KMS-11 (cell line): ENCODE data around the gene PLA2G15.

Source experiments
- H2AFZ ChIP-seq: fragments of 200-600 bp; sonication (generic); 2 replicates; pipeline ENCODE4 v1.6.1; 2016; ENCODE audit warnings: antibody characterized with exemption, mixed run types, low read depth
- H3K27ac ChIP-seq: fragments of 200-600 bp; sonication (generic); 2 replicates; pipeline ENCODE4 v1.6.1; 2016; ENCODE audit warnings: mild to moderate bottlenecking, mixed run types
- H3K27me3 ChIP-seq: fragments of 200-600 bp; sonication (generic); 2 replicates; pipeline ENCODE4 v1.6.1; 2017; ENCODE audit warnings: mild to moderate bottlenecking, low read depth, mixed run types, moderate library complexity; ENCODE audit not compliant: insufficient read depth
- H3K36me3 ChIP-seq: fragments of 200-600 bp; sonication (generic); 2 replicates; pipeline ENCODE4 v1.6.1; 2017; ENCODE audit warnings: mild to moderate bottlenecking, mixed run types; ENCODE audit not compliant: insufficient read depth
- H3K4me1 ChIP-seq: fragments of 200-600 bp; sonication (generic); 2 replicates; pipeline ENCODE4 v1.6.1; 2016; ENCODE audit warnings: mild to moderate bottlenecking, low read depth, mixed run types; ENCODE audit not compliant: poor library complexity, severe bottlenecking
- H3K4me2 ChIP-seq: fragments of 200-600 bp; sonication (generic); 2 replicates; pipeline ENCODE4 v1.7.0; 2016; ENCODE audit warnings: mild to moderate bottlenecking, mixed run types
- H3K4me3 ChIP-seq: fragments of 200-600 bp; sonication (generic); IDR thresholded peaks from 2 replicates; pipeline ENCODE4 v1.6.1; 2017; ENCODE audit warnings: low read depth, low read length, mixed read lengths; ENCODE audit not compliant: insufficient read depth
- H3K79me2 ChIP-seq: fragments of 200-600 bp; sonication (generic); 2 replicates; pipeline ENCODE4 v1.6.1; 2016; ENCODE audit warnings: low read depth, mixed run types; ENCODE audit not compliant: insufficient read depth
- H3K9ac ChIP-seq: fragments of 200-600 bp; sonication (generic); 2 replicates; pipeline ENCODE4 v1.6.1; 2016; ENCODE audit warnings: mild to moderate bottlenecking, mixed run types
- H4K20me1 ChIP-seq: fragments of 200-600 bp; sonication (generic); 2 replicates; pipeline ENCODE4 v1.6.1; 2016; ENCODE audit warnings: mild to moderate bottlenecking, mixed run types; ENCODE audit not compliant: insufficient read depth
- TF ChIP-seq, protein P1 (sequence below): fragments of 200-600 bp; sonication (generic); conservative IDR thresholded peaks from 2 replicates; pipeline ENCODE4 v1.6.1; 2017; ENCODE audit warnings: low read depth, mild to moderate bottlenecking, antibody characterized with exemption, low read length, moderate library complexity, mixed read lengths

Gene PLA2G15

GRCh38 chr16:68275611-68276191, 30.5 kb downstream of the PLA2G15 start:
- Histone ChIP-seq H3K4me1 (peaks cover 57% of the 10 kb centered on the region), H3K79me2 (peaks cover 49% of the 10 kb centered on the region), H3K36me3 (peaks cover 3% of the 10 kb centered on the region; the same call in 1 of the 2 replicates), H2AFZ (no peak overlapping the region), H3K9ac (no peak overlapping the region), H3K4me3 (no peak overlapping the region), H3K27me3 (no peaks in the 10 kb centered on the region), H3K4me2 (no peak overlapping the region; the same call in 1 of the 2 replicates), H4K20me1 (peaks cover 12% of the 10 kb centered on the region; the same call in 1 of the 2 replicates), H3K27ac (peak overlapping the region; percentile 5; the same call in 1 of the 2 replicates)
- TF ChIP-seq, protein P1, sequence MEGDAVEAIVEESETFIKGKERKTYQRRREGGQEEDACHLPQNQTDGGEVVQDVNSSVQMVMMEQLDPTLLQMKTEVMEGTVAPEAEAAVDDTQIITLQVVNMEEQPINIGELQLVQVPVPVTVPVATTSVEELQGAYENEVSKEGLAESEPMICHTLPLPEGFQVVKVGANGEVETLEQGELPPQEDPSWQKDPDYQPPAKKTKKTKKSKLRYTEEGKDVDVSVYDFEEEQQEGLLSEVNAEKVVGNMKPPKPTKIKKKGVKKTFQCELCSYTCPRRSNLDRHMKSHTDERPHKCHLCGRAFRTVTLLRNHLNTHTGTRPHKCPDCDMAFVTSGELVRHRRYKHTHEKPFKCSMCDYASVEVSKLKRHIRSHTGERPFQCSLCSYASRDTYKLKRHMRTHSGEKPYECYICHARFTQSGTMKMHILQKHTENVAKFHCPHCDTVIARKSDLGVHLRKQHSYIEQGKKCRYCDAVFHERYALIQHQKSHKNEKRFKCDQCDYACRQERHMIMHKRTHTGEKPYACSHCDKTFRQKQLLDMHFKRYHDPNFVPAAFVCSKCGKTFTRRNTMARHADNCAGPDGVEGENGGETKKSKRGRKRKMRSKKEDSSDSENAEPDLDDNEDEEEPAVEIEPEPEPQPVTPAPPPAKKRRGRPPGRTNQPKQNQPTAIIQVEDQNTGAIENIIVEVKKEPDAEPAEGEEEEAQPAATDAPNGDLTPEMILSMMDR = no peak

DNA sequence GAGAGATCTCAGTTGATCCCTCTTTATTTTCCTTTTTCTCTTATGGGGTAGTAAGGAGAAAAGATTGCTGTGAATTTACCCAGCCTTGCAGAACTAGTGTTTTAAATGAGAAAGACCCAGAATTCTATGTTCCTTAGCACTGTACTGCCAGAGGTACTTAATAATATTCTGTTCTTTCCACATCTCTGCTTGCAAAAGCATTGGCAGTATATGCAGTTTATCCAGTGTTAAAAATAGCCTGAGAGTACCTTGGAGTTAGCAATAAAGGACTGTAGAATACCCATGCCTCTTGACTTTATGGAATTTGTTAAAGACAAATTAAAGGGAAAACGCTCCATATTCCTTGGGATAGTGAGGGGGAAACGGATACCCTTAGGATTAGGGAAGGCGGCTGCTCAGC, 31.1 kb downstream of the PLA2G15 start:
- H3K4me2 ChIP-seq = no peak overlapping the region
- no peak overlapping the region for H2AFZ ChIP-seq
- H3K79me2 ChIP-seq = peaks cover 48% of the 10 kb centered on the region
- peaks cover 57% of the 10 kb centered on the region for H3K4me1 ChIP-seq
- H3K27ac ChIP-seq = no peak overlapping the region
- H3K36me3 ChIP-seq = no peaks in the 10 kb centered on the region
- no peak overlapping the region for H3K4me3 ChIP-seq
- H3K9ac ChIP-seq = no peak overlapping the region
- peaks cover 7% of the 10 kb centered on the region; the same call in 1 of the 2 replicates for H4K20me1 ChIP-seq
- H3K27me3 ChIP-seq = no peaks in the 10 kb centered on the region
- TF ChIP-seq, protein P1 = no peak

DNA sequence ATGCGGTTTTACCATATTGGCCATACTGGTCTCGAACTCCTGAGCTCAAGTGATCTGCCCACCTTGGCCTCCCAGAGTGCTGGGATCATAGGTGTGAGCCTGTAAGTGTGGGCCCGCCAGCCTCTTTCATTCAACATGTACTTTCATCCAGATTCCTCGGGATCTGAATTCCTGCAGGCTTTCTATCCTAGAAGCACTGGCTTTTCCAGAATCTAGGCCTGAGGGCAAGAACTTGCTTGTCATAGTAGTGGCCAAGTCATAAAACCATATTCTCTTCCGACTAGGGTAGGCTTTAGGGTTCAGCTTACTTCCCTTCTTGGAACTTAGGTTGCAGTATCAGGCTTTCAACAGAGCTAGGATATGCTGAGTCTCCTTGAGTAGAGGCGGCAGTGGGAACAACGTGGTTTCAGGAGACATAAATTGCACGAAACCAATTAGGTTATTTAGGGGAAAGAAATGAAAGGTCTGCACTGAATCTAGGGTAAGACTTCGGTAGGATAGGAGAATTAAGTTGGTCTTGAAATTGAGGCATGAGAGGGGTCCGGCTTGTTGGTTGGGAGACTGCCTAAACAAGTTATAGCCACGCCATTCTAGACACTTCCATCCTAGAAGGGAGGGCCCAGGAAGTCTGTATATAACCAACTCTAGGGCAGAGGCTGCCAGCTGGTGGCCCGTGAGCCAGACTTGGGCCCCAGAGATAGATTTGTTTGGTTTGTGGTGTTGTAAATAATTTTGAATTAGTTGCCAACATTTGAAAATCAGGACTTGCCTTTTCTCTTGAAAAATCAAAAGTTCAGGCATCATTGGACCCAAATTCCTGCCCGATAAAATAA, 34.8 kb downstream of the PLA2G15 start:
- H3K36me3 ChIP-seq = no peaks in the 10 kb centered on the region
- H4K20me1 ChIP-seq = peaks cover under 1% of the 10 kb centered on the region; the same call in 1 of the 2 replicates
- H3K27me3 ChIP-seq = no peaks in the 10 kb centered on the region
- H3K4me2 ChIP-seq = no peak overlapping the region
- no peak overlapping the region for H2AFZ ChIP-seq
- H3K79me2 ChIP-seq = peaks cover 20% of the 10 kb centered on the region; the same call in 1 of the 2 replicates
- no peak overlapping the region for H3K27ac ChIP-seq
- H3K4me1 ChIP-seq = peaks cover 59% of the 10 kb centered on the region
- H3K9ac ChIP-seq = no peak overlapping the region
- TF ChIP-seq, protein P1 = no peak
- no peak overlapping the region for H3K4me3 ChIP-seq

DNA sequence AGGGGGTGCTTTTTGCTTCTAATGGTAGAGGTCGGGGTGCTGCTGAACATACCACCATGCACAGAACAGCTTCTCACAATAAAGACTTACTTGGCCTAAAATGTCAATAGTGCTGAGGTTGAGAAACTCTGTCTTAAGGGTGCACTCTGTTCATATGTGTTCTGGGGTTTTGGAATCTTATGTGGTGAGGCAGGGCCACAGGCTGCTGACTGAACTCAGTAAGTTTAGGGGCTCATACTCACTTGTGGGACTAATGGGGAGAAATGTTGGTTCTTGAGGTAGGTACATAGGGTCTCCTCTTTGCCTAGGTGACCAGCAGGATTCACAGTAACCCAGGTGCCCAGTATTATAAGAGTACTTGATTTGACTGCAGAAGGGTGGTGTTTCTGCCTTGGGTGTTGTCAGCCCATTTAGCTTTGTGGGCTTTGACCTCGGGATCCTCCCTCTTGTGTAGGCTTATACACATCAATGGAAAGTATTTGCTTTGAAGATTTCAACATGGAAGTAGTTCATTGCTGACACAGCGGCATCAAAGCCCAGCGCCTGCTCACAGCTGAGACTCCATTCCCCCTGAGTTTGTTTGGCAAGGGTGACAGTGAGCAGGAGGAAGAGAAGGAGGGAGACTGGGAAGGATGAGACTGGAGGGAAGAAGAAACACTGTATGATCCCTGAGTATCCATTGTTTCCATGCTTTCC, 36.3 kb downstream of the PLA2G15 start:
- no peaks in the 10 kb centered on the region for H3K36me3 ChIP-seq
- no peak overlapping the region for H3K27ac ChIP-seq
- H3K4me3 ChIP-seq = no peak overlapping the region
- TF ChIP-seq, protein P1 = no peak
- H4K20me1 ChIP-seq = peaks cover 4% of the 10 kb centered on the region; the same call in 1 of the 2 replicates
- no peaks in the 10 kb centered on the region for H3K27me3 ChIP-seq
- H2AFZ ChIP-seq = no peak overlapping the region
- H3K79me2 ChIP-seq = peaks cover 24% of the 10 kb centered on the region; the same call in 1 of the 2 replicates
- no peak overlapping the region; the same call in 1 of the 2 replicates for H3K4me2 ChIP-seq
- no peak overlapping the region for H3K9ac ChIP-seq
- peaks cover 56% of the 10 kb centered on the region for H3K4me1 ChIP-seq
